GM19395 (cell line): ENCODE measurements around the gene GRID2.
"Not testable (repeated sequence)": the region's sequence is repeated elsewhere in the genome, so short reads cannot be mapped to it uniquely, and the experiment has no call there.

ENCODE experiments used
- ATAC-seq: cut with Tn5 transposase; IDR thresholded peaks from one replicate; pipeline ENCODE4 v1.9.1; 2021; ENCODE audit warnings: mild to moderate bottlenecking, moderate library complexity; ENCODE audit not compliant: unreplicated experiment

The GRID2 gene

GRCh38 chr4:93646233-93646930 lies 1342.6 kb downstream of the GRID2 start:
- ATAC-seq, result no peak

- ATAC-seq, result no peak
Observed at GRCh38 chr4:93648258-93648657, 1344.5 kb downstream of the GRID2 start.

GRCh38 chr4:93649828-93650227 lies 1346.1 kb downstream of the GRID2 start:
- no peak for ATAC-seq

- ATAC-seq, result no peak
Observed at GRCh38 chr4:93654211-93654610, 1350.4 kb downstream of the GRID2 start.

- ATAC-seq, result peak; percentile 45
Observed at GRCh38 chr4:93657527-93657926, 1353.8 kb downstream of the GRID2 start.

GRCh38 chr4:93658443-93658842 lies 1354.7 kb downstream of the GRID2 start:
- no peak for ATAC-seq

GRCh38 chr4:93659629-93660028 lies 1355.9 kb downstream of the GRID2 start:
- no peak for ATAC-seq

GRCh38 chr4:93660036-93660435 lies 1356.3 kb downstream of the GRID2 start:
- no peak for ATAC-seq

- no peak for ATAC-seq
Observed at GRCh38 chr4:93670434-93670833, 1366.7 kb downstream of the GRID2 start.

GRCh38 chr4:93671093-93671492 lies 1367.3 kb downstream of the GRID2 start:
- ATAC-seq, result no peak

- not testable (repeated sequence) for ATAC-seq
Observed at GRCh38 chr4:93676937-93677336, 1373.2 kb downstream of the GRID2 start.

- no peak for ATAC-seq
Observed at GRCh38 chr4:93684571-93684970, 1380.8 kb downstream of the GRID2 start.

GRCh38 chr4:93687304-93687703 lies 1383.5 kb downstream of the GRID2 start:
- no peak for ATAC-seq

GRCh38 chr4:93688978-93689377 lies 1385.2 kb downstream of the GRID2 start:
- ATAC-seq, result no peak

- ATAC-seq, result no peak
Observed at GRCh38 chr4:93693141-93693540, 1389.4 kb downstream of the GRID2 start.

- ATAC-seq, result no peak
Observed at GRCh38 chr4:93698686-93699085, 1394.9 kb downstream of the GRID2 start.

- ATAC-seq, result no peak
Observed at GRCh38 chr4:93700571-93700970, 1396.8 kb downstream of the GRID2 start.

GRCh38 chr4:93710101-93710846 lies 1406.5 kb downstream of the GRID2 start:
- peak; percentile 85 for ATAC-seq

- ATAC-seq, result peak; percentile 17
Observed at GRCh38 chr4:93710847-93711430, 1407.2 kb downstream of the GRID2 start.

GRCh38 chr4:93718233-93718632 lies 1414.5 kb downstream of the GRID2 start:
- no peak for ATAC-seq

GRCh38 chr4:93719552-93719951 lies 1415.8 kb downstream of the GRID2 start:
- ATAC-seq, result no peak

- no peak for ATAC-seq
Observed at GRCh38 chr4:93722446-93722845, 1418.7 kb downstream of the GRID2 start.
